ENCODE measurements around the gene PRX. TPM values are rescaled to one million over a fixed set of nuclear protein-coding genes. Genes with fewer than 3 reads are reported as not detected.

The PRX gene
- total RNA-seq, 1 donor from 2014 or later, result 6.7 TPM

GRCh38 chr19:40356681-40357595, 56.2 kb downstream of the PRX start:
- no peak for DNase-seq (ENCODE audit: low spot score)
- Mint-ChIP-seq H3K4me3 (ENCODE audit: unreplicated experiment) (no peak overlapping the region), H3K36me3 (ENCODE audit: low read depth, unreplicated experiment) (peaks cover 4% of the 10 kb centered on the region), H3K27ac (ENCODE audit: unreplicated experiment) (no peak overlapping the region), H3K4me1 (ENCODE audit: unreplicated experiment) (peaks cover 4% of the 10 kb centered on the region), H3K9me3 (ENCODE audit: unreplicated experiment) (no peaks in the 10 kb centered on the region), H3K27me3 (ENCODE audit: unreplicated experiment) (peaks cover 2% of the 10 kb centered on the region)
- no peak for TF ChIP-seq CTCF (IDR thresholded peaks at IDR 0.05; ENCODE audit: unreplicated experiment)

GRCh38 chr19:40355975-40356680, 57.0 kb downstream of the PRX start:
- DNase-seq (ENCODE audit: low spot score), result no peak
- H3K27ac Mint-ChIP-seq (ENCODE audit: unreplicated experiment), result no peak overlapping the region
- peaks cover 4% of the 10 kb centered on the region for H3K36me3 Mint-ChIP-seq (ENCODE audit: low read depth, unreplicated experiment)
- no peaks in the 10 kb centered on the region for H3K9me3 Mint-ChIP-seq (ENCODE audit: unreplicated experiment)
- H3K4me3 Mint-ChIP-seq (ENCODE audit: unreplicated experiment), result no peak overlapping the region
- TF ChIP-seq CTCF (IDR thresholded peaks at IDR 0.05; ENCODE audit: unreplicated experiment), result no peak
- peaks cover 4% of the 10 kb centered on the region for H3K4me1 Mint-ChIP-seq (ENCODE audit: unreplicated experiment)
- H3K27me3 Mint-ChIP-seq (ENCODE audit: unreplicated experiment), result peaks cover 2% of the 10 kb centered on the region

- Mint-ChIP-seq H3K36me3 (ENCODE audit: low read depth, unreplicated experiment) (peaks cover 7% of the 10 kb centered on the region), H3K27ac (ENCODE audit: unreplicated experiment) (peak overlapping the region; percentile 84), H3K4me3 (ENCODE audit: unreplicated experiment) (peak overlapping the region; percentile 97), H3K27me3 (ENCODE audit: unreplicated experiment) (peaks cover 8% of the 10 kb centered on the region), H3K9me3 (ENCODE audit: unreplicated experiment) (no peaks in the 10 kb centered on the region), H3K4me1 (ENCODE audit: unreplicated experiment) (peaks cover 11% of the 10 kb centered on the region)
- TF ChIP-seq CTCF (IDR thresholded peaks at IDR 0.05; ENCODE audit: unreplicated experiment), result no peak
- no peak for DNase-seq (ENCODE audit: low spot score)
These were observed 64.1 kb downstream of the PRX start for GRCh38 chr19:40348961-40349507.

- Mint-ChIP-seq H3K27me3 (ENCODE audit: unreplicated experiment) (peaks cover 8% of the 10 kb centered on the region), H3K36me3 (ENCODE audit: low read depth, unreplicated experiment) (peaks cover 7% of the 10 kb centered on the region), H3K4me3 (ENCODE audit: unreplicated experiment) (peak within 1 kb of the TSS; percentile 97), H3K4me1 (ENCODE audit: unreplicated experiment) (peaks cover 11% of the 10 kb centered on the region), H3K27ac (ENCODE audit: unreplicated experiment) (peak within 1 kb of the TSS; percentile 84), H3K9me3 (ENCODE audit: unreplicated experiment) (no peaks in the 10 kb centered on the region)
- DNase-seq (ENCODE audit: low spot score), result peak; percentile 98
- TF ChIP-seq CTCF (IDR thresholded peaks at IDR 0.05; ENCODE audit: unreplicated experiment), result no peak
These were observed 64.9 kb downstream of the PRX start, which contains the start of the genes C19orf47 and PLD3 for GRCh38 chr19:40348125-40348913. C19orf47 (minus strand) TSS chr19:40348397; CDS start chr19:40341857, 6,540 bp downstream. PLD3 (plus strand) TSS chr19:40348695; CDS start chr19:40366484, 17,789 bp downstream.

All from endothelial cell (in vitro differentiated cells).